ENCODE data around the gene ZNF813.
"Not testable (repeated sequence)": the region's sequence is repeated elsewhere in the genome, so short reads cannot be mapped to it uniquely, and the experiment has no call there.

The ZNF813 gene

GRCh38 chr19:53467485-53468262 is at the start of gene ZNF813:
ZNF813 (plus strand) TSS chr19:53467733; CDS start chr19:53483823, 16,090 bp downstream.
- H3K27me3 ChIP-seq (replicated peaks; ENCODE audit: control insufficient read depth, insufficient read depth, low read length), result no peaks in the 10 kb centered on the region
- H3K4me3 ChIP-seq (replicated peaks; ENCODE audit: low read depth, low read length), result peak within 1 kb of the TSS; percentile 81
- no peaks in the 10 kb centered on the region for H3K36me3 ChIP-seq (ENCODE audit: control insufficient read depth, insufficient read depth, low read length)
- DNase-seq (ENCODE audit: extremely low read depth, insufficient read length), result peak; percentile 92
- TF ChIP-seq CTCF (IDR thresholded peaks at IDR 0.05; ENCODE audit: insufficient read depth, low read length, poor library complexity, severe bottlenecking), result no peak

DNA sequence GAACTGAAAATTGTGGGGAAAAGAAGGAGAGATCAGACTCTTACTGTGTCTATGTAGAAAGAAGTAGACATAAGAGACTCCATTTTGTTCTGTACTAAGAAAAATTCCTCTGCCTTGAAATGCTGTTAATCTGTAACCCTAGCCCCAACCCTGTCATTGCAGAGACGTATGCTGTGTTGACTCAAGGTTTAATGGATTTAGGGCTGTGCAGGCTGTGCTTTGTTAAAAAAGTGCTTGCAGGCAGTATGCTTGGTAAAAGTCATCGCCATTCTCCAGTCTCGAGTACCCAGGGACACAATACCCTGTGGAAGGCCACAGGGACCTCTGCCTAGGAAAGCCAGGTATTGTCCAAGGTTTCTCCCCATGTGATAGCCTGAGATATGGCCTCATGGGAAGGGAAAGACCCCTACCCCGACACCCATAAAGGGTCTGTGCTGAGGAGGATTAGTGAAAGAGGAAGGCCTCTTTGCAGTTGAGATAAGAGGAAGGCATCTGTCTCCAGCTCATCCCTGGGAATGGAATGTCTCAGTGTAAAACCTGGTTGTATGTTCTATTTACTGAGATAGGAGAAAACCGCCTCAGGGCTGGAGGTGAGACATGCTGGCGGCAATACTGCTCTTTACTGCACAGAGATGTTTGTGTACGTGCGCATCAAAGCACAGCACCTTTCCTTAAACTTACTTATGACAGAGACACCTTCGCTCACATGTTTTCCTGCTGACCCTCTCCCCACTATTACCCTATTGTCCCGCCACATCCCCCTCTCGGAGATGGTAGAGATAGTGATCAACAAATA is 46.8 kb upstream of the ZNF813 start:
- H3K4me3 ChIP-seq (replicated peaks; ENCODE audit: low read depth, low read length); H3K27me3 ChIP-seq (replicated peaks; ENCODE audit: control insufficient read depth, insufficient read depth, low read length); DNase-seq (ENCODE audit: extremely low read depth, insufficient read length): not testable (repeated sequence)

DNA sequence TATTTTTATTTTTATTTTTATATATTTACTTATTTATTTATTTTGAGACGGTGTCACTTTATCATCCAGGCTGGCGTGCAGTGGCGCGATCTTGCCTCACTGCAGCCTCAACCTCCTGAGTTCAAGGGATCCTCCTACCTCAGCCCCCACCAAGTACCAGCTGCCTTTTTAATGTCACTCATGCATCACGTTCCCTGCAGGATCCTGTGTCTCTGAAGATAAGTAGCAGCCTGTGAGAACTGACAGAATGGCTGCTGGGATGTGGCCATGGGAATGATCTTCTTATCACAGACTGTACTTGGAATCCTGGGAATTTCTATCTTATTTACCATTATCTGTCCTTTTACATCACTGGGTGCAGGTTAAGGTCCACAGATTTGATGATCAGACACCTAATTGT is 45.0 kb upstream of the ZNF813 start:
- no peak for TF ChIP-seq CTCF (IDR thresholded peaks at IDR 0.05; ENCODE audit: insufficient read depth, low read length, poor library complexity, severe bottlenecking)
- H3K36me3 ChIP-seq (ENCODE audit: control insufficient read depth, insufficient read depth, low read length), result no peaks in the 10 kb centered on the region
- no peak overlapping the region for H3K4me3 ChIP-seq (replicated peaks; ENCODE audit: low read depth, low read length)
- H3K27me3 ChIP-seq (replicated peaks; ENCODE audit: control insufficient read depth, insufficient read depth, low read length), result no peaks in the 10 kb centered on the region
- no peak for DNase-seq (ENCODE audit: extremely low read depth, insufficient read length)

More for the DNA sequence above, 46.8 kb upstream of the ZNF813 start:
- not testable (repeated sequence) for H3K36me3 ChIP-seq (ENCODE audit: control insufficient read depth, insufficient read depth, low read length)

GRCh38 chr19:53423074-53423473 is 44.5 kb upstream of the ZNF813 start:
- not testable (repeated sequence) for H3K4me3 ChIP-seq (replicated peaks; ENCODE audit: low read depth, low read length); H3K27me3 ChIP-seq (replicated peaks; ENCODE audit: control insufficient read depth, insufficient read depth, low read length); H3K36me3 ChIP-seq (ENCODE audit: control insufficient read depth, insufficient read depth, low read length); DNase-seq (ENCODE audit: extremely low read depth, insufficient read length)

GRCh38 chr19:53423680-53424079 is 43.9 kb upstream of the ZNF813 start:
- not testable (repeated sequence) for H3K4me3 ChIP-seq (replicated peaks; ENCODE audit: low read depth, low read length); DNase-seq (ENCODE audit: extremely low read depth, insufficient read length); H3K27me3 ChIP-seq (replicated peaks; ENCODE audit: control insufficient read depth, insufficient read depth, low read length); H3K36me3 ChIP-seq (ENCODE audit: control insufficient read depth, insufficient read depth, low read length)

DNA sequence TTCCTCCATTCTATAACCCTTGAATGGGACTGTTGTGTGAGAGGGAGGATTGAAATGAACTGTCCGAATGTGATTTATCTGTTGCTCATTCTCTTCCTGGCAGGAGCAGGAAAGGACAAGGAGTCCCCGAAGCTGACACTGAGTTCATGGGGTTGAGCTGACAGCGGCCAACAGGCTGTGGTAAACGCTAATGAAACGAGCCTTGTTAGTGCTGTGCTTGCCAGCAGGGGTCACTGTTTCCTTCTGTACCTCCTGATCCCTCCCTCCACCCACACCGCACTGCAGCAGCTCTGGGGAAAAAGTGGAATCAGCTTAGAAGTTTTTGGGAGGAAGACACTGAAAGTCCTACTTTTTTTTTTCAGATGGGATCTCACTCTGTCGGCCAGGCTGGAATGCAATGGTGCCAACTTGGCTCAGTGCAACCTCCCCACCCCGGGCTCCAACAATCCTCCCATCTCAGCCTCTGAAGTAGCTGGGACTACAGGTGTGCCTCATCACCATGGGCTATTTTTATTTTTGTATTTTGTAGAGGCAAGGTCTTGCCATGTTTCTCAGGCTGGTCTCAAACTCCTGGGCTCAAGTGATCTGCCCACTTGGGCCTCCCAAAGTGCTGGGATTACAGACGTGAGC is 42.5 kb upstream of the ZNF813 start:
- peak; percentile 64 for TF ChIP-seq CTCF (IDR thresholded peaks at IDR 0.05; ENCODE audit: insufficient read depth, low read length, poor library complexity, severe bottlenecking)
- H3K27me3 ChIP-seq (replicated peaks; ENCODE audit: control insufficient read depth, insufficient read depth, low read length), result no peaks in the 10 kb centered on the region
- peak; percentile 23 for DNase-seq (ENCODE audit: extremely low read depth, insufficient read length)
- H3K36me3 ChIP-seq (ENCODE audit: control insufficient read depth, insufficient read depth, low read length), result no peaks in the 10 kb centered on the region
- H3K4me3 ChIP-seq (replicated peaks; ENCODE audit: low read depth, low read length), result no peak overlapping the region

All from GM06990 (cell line).